ENCODE results near the gene GABPA.
A peak's percentile ranks its signal among the peaks of the same experiment; 100 is the strongest.

GABPA gene

GRCh38 chr21:25790122-25790877 is 55.5 kb downstream of the GABPA start:
- peak; percentile 45 for TF ChIP-seq CTCF (IDR thresholded peaks at IDR 0.05; ENCODE audit: low read depth, low read length)
- peak; percentile 12 for DNase-seq (ENCODE audit: extremely low read depth, low read depth)

GRCh38 chr21:25790878-25791204 is 56.1 kb downstream of the GABPA start:
- DNase-seq (ENCODE audit: extremely low read depth, low read depth): no peak
- TF ChIP-seq CTCF (IDR thresholded peaks at IDR 0.05; ENCODE audit: low read depth, low read length): no peak

DNA sequence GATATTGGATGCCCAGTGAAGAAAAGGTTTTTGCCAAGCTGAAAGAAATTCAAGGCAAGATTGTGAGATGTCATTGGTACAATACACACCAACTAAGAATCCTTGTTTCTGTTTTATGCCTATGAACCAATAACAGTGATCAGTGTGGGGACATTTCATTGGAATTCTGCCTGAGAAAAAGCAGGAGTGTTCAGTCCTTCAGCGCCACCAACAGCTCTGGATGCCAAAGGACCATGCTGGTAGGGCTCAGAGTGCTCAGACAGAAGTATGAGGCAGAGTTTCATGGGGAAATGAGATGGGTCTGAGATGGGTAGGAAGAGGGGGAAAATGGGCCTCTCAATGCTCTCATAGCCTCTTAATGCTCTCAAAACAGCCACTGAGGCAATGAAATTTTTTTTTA is 56.5 kb downstream of the GABPA start:
- no peak for DNase-seq (ENCODE audit: extremely low read depth, low read depth)
- TF ChIP-seq CTCF (IDR thresholded peaks at IDR 0.05; ENCODE audit: low read depth, low read length): no peak

DNA sequence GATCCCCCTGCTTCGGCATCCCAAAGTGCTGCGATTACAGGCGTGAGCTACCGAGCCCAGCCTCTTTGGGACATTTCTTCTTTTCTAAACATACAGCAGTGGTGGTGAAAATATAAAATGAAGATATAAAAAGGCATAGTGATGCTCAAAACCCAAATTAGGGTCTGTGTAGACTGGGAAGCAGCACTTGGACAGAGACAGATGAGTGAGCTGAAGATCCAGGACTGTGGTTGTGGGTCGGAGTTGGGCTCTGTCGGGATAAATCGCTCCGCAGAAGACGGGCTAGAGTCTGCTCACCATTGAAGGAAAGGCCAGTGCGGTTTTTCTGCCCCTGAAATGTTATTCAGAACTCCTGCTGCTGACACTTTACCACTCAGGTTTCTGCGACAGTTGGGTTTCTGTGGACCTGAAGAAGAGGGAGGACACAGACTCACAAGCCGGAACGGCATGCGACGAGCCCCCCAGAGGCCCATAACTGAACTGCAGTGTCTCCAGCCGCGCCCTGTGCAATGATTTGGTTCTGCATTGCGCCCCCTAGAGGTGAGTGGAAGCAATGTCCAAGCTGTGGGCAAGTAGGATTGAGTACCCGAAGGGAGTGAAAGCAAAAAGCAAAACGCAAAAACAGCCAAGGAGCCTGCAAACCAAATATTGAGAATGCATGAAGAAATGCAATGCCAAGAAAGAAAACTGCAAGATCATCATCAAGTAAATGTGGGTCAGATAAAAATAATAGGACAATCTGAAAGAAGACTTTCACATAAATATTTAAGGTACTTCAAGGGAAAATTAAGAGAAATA is 66.6 kb downstream of the GABPA start:
- peak; percentile 98 for TF ChIP-seq CTCF (IDR thresholded peaks at IDR 0.05; ENCODE audit: low read depth, low read length)

DNA sequence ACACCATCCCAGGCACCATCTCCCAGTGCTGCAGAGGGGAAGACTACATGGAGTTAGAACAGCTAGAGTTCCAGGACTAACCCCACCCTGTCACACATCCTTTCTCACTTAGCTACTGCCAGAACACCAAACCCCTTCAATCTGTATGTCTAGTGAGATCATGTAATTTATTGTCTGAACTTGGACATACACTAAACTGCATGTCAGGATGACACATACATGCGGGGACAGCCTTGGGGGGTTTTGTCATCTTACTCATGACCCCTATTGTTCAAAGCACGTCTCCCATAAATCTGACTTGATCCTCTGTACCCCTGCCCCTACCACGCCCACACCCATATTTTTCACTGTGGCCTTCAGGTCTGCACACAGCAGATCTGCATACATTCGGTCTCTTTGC is 71.3 kb downstream of the GABPA start:
- TF ChIP-seq CTCF (IDR thresholded peaks at IDR 0.05; ENCODE audit: low read depth, low read length): no peak
- no peak for DNase-seq (ENCODE audit: extremely low read depth, low read depth)

More for the DNA sequence above, 66.6 kb downstream of the GABPA start:
- DNase-seq (ENCODE audit: extremely low read depth, low read depth): peak; percentile 30

DNA sequence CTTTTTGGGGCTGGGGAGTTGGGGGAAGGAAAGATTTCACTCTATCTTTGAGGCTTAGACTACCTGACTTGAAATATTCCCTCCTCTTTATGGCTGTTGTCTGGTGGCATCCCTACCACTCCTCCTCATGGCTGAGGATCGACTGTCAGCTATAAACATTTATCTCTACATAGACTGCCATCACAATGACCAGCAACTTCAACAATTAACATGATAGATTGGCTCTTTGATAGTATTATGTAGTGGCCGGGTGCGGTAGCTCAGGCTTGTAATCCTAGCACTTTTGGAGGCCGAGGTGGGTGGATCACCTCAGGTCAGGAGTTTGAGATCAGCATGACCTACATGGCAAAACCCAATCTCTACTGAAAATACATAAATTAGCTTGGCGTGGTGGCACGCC is 72.4 kb downstream of the GABPA start:
- no peak for TF ChIP-seq CTCF (IDR thresholded peaks at IDR 0.05; ENCODE audit: low read depth, low read length)
- DNase-seq (ENCODE audit: extremely low read depth, low read depth): no peak

DNA sequence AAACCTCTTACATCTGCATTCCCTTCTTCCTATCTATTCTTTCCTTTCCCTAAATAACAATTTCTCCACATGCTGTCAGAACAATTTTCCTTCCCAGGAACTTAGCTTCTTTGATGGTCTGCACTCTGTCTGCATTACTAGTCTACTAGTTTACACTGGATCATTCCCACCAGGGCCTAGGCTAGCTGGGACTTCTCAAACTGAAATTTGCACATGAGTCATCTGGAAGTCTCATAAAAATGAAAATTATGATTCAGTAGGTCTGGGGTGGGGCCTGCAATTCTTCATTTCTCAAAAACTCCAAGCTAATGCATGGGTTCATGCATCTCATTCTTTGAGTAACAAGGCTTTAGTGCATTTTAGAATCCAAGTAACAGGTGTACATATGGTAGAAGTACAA is 74.2 kb downstream of the GABPA start:
- no peak for TF ChIP-seq CTCF (IDR thresholded peaks at IDR 0.05; ENCODE audit: low read depth, low read length)
- no peak for DNase-seq (ENCODE audit: extremely low read depth, low read depth)

Measured in AG09319 (cell line).